Urothelium cell line (cell line): ENCODE results near the gene ADAMTS12.
A peak's percentile ranks its signal among the peaks of the same experiment; 100 is the strongest.

Source experiments
- DNase-seq: peaks from one replicate; pipeline ENCODE4 v3.0.0; 2011; ENCODE audit warnings: low spot score, mixed read lengths
- FAIRE-seq: peaks from 2 replicates; lab custom pipeline; 2011; peaks lifted over from hg19 to GRCh38; lab: Jason Lieb, UNC

ADAMTS12 gene

GRCh38 chr5:33671700-33672291 lies 220.0 kb downstream of the ADAMTS12 start:
- FAIRE-seq (peak; percentile 99), DNase-seq (no peak)

GRCh38 chr5:33662722-33663427 lies 228.9 kb downstream of the ADAMTS12 start:
- FAIRE-seq: no peak
- DNase-seq: no peak

GRCh38 chr5:33659526-33660169 lies 232.1 kb downstream of the ADAMTS12 start:
- DNase-seq (no peak), FAIRE-seq (peak; percentile 55)

- FAIRE-seq: peak; percentile 81
Measured at GRCh38 chr5:33657804-33658440, 233.9 kb downstream of the ADAMTS12 start.

GRCh38 chr5:33657176-33657575 lies 234.6 kb downstream of the ADAMTS12 start:
- FAIRE-seq (no peak), DNase-seq (no peak)

More at GRCh38 chr5:33657804-33658440, 233.9 kb downstream of the ADAMTS12 start:
- DNase-seq: peak; percentile 33

- DNase-seq: no peak
- FAIRE-seq: no peak
Measured at GRCh38 chr5:33650911-33651310, 240.9 kb downstream of the ADAMTS12 start.

- FAIRE-seq: no peak
- DNase-seq: no peak
Measured at GRCh38 chr5:33649549-33650482, 242.0 kb downstream of the ADAMTS12 start.

GRCh38 chr5:33641744-33642505 lies 249.9 kb downstream of the ADAMTS12 start:
- no peak for DNase-seq
- FAIRE-seq: no peak

GRCh38 chr5:33639474-33639873 lies 252.3 kb downstream of the ADAMTS12 start:
- DNase-seq: no peak
- no peak for FAIRE-seq

- FAIRE-seq (no peak), DNase-seq (no peak)
Measured at GRCh38 chr5:33637011-33637410, 254.8 kb downstream of the ADAMTS12 start.

GRCh38 chr5:33635582-33635981 lies 256.2 kb downstream of the ADAMTS12 start:
- DNase-seq (no peak), FAIRE-seq (no peak)

GRCh38 chr5:33633699-33634098 lies 258.1 kb downstream of the ADAMTS12 start:
- FAIRE-seq (no peak), DNase-seq (no peak)

GRCh38 chr5:33631786-33632185 lies 260.0 kb downstream of the ADAMTS12 start:
- no peak for FAIRE-seq
- DNase-seq: no peak

GRCh38 chr5:33631139-33631538 lies 260.7 kb downstream of the ADAMTS12 start:
- FAIRE-seq (no peak), DNase-seq (no peak)

GRCh38 chr5:33629999-33630398 lies 261.8 kb downstream of the ADAMTS12 start:
- FAIRE-seq (no peak), DNase-seq (no peak)

GRCh38 chr5:33628796-33629195 lies 263.0 kb downstream of the ADAMTS12 start:
- no peak for FAIRE-seq
- no peak for DNase-seq

GRCh38 chr5:33621514-33621913 lies 270.3 kb downstream of the ADAMTS12 start:
- DNase-seq: no peak
- FAIRE-seq: no peak

GRCh38 chr5:33614039-33614438 lies 277.8 kb downstream of the ADAMTS12 start:
- DNase-seq (no peak), FAIRE-seq (peak; percentile 53)

- FAIRE-seq (peak; percentile 61), DNase-seq (peak; percentile 45)
Measured at GRCh38 chr5:33612386-33612785, 279.4 kb downstream of the ADAMTS12 start.

GRCh38 chr5:33611877-33612276 lies 279.9 kb downstream of the ADAMTS12 start:
- no peak for FAIRE-seq
- no peak for DNase-seq
